ENCODE measurements around the gene CNTNAP5. TPM values are rescaled to one million over a fixed set of nuclear protein-coding genes. Genes with fewer than 3 reads are reported as not detected.

The CNTNAP5 gene
- total RNA-seq, 4 donors from 2014 or later = not detected

GRCh38 chr2:124921191-124921590, 896.1 kb downstream of the CNTNAP5 start:
- intact Hi-C loops (cut with DNase I; ENCODE audit: low total_unique reads) = no loop called here
- Histone ChIP-seq H3K36me3 (no peaks in the 10 kb centered on the region), H3K4me3 (no peak overlapping the region), H3K27me3 (no peaks in the 10 kb centered on the region), H3K27ac (no peak overlapping the region), H3K4me1 (no peaks in the 10 kb centered on the region), H3K9me3 (no peaks in the 10 kb centered on the region)
- in situ Hi-C loops (cut with MboI; ENCODE audit: low sequenced_read_pairs in 4 of 4) = no loop called here
- DNase-seq = no peak
- TF ChIP-seq CTCF (IDR thresholded peaks at IDR 0.05 in 4 of 5, conservative IDR thresholded peaks at IDR 0.05 in 1 of 5) (no peak), POLR2A (IDR thresholded peaks at IDR 0.05) (no peak)
- no peak for ATAC-seq

- H3K4me3 ChIP-seq = no peak overlapping the region
- intact Hi-C loops (cut with DNase I; ENCODE audit: low total_unique reads) (no loop called here), in situ Hi-C loops (cut with MboI; ENCODE audit: low sequenced_read_pairs in 4 of 4) (no loop called here)
- H3K36me3 ChIP-seq = no peaks in the 10 kb centered on the region
- H3K27ac ChIP-seq = no peak overlapping the region
- ATAC-seq (no peak), DNase-seq (no peak)
- no peaks in the 10 kb centered on the region for H3K4me1 ChIP-seq
- no peaks in the 10 kb centered on the region for H3K27me3 ChIP-seq
- no peaks in the 10 kb centered on the region for H3K9me3 ChIP-seq
- TF ChIP-seq POLR2A (IDR thresholded peaks at IDR 0.05) = no peak
- no peak for TF ChIP-seq CTCF (IDR thresholded peaks at IDR 0.05 in 4 of 5, conservative IDR thresholded peaks at IDR 0.05 in 1 of 5)
These were observed 898.0 kb downstream of the CNTNAP5 start for GRCh38 chr2:124923097-124923496.

- H3K4me1 ChIP-seq = no peaks in the 10 kb centered on the region
- DNase-seq (no peak), ATAC-seq (no peak)
- H3K27me3 ChIP-seq = no peaks in the 10 kb centered on the region
- intact Hi-C loops (cut with DNase I; ENCODE audit: low total_unique reads) (no loop called here), in situ Hi-C loops (cut with MboI; ENCODE audit: low sequenced_read_pairs in 4 of 4) (no loop called here)
- H3K9me3 ChIP-seq = no peaks in the 10 kb centered on the region
- TF ChIP-seq CTCF (IDR thresholded peaks at IDR 0.05 in 4 of 5, conservative IDR thresholded peaks at IDR 0.05 in 1 of 5) = no peak
- TF ChIP-seq POLR2A (IDR thresholded peaks at IDR 0.05) = no peak
- H3K36me3 ChIP-seq = no peaks in the 10 kb centered on the region
- no peak overlapping the region for H3K27ac ChIP-seq
- H3K4me3 ChIP-seq = no peak overlapping the region
These were observed 908.8 kb downstream of the CNTNAP5 start for GRCh38 chr2:124933883-124934282.

- Histone ChIP-seq H3K9me3 (no peaks in the 10 kb centered on the region), H3K4me1 (no peaks in the 10 kb centered on the region), H3K4me3 (no peak overlapping the region), H3K36me3 (no peaks in the 10 kb centered on the region), H3K27me3 (no peaks in the 10 kb centered on the region), H3K27ac (no peak overlapping the region)
- no peak for ATAC-seq
- TF ChIP-seq POLR2A (IDR thresholded peaks at IDR 0.05) (no peak), CTCF (IDR thresholded peaks at IDR 0.05 in 4 of 5, conservative IDR thresholded peaks at IDR 0.05 in 1 of 5) (no peak)
- DNase-seq = no peak
- intact Hi-C loops (cut with DNase I; ENCODE audit: low total_unique reads) = no loop called here
- in situ Hi-C loops (cut with MboI; ENCODE audit: low sequenced_read_pairs in 4 of 4) = no loop called here
These were observed 928.8 kb downstream of the CNTNAP5 start for GRCh38 chr2:124953921-124954320.

GRCh38 chr2:124959581-124959980, 934.5 kb downstream of the CNTNAP5 start:
- Histone ChIP-seq H3K4me1 (no peaks in the 10 kb centered on the region), H3K36me3 (no peaks in the 10 kb centered on the region), H3K27ac (no peak overlapping the region), H3K9me3 (no peaks in the 10 kb centered on the region), H3K4me3 (no peak overlapping the region), H3K27me3 (no peaks in the 10 kb centered on the region)
- TF ChIP-seq CTCF (IDR thresholded peaks at IDR 0.05 in 4 of 5, conservative IDR thresholded peaks at IDR 0.05 in 1 of 5) = no peak
- TF ChIP-seq POLR2A (IDR thresholded peaks at IDR 0.05) = no peak
- intact Hi-C loops (cut with DNase I; ENCODE audit: low total_unique reads) = no loop called here
- in situ Hi-C loops (cut with MboI; ENCODE audit: low sequenced_read_pairs in 4 of 4) = no loop called here
- ATAC-seq (no peak), DNase-seq (no peak)

Data from gastrocnemius medialis (tissue), 4 donors.